HG02970 (cell line): ENCODE data around the gene ECI2.
"Not testable (repeated sequence)": the region's sequence is repeated elsewhere in the genome, so short reads cannot be mapped to it uniquely, and the experiment has no call there.

Experiments used
- ATAC-seq: cut with Tn5 transposase; IDR thresholded peaks from one replicate; pipeline ENCODE4 v1.9.1; 2021; ENCODE audit warnings: mild to moderate bottlenecking, moderate library complexity, moderate number of reproducible peaks; ENCODE audit not compliant: unreplicated experiment, low FRiP score

Gene ECI2

DNA sequence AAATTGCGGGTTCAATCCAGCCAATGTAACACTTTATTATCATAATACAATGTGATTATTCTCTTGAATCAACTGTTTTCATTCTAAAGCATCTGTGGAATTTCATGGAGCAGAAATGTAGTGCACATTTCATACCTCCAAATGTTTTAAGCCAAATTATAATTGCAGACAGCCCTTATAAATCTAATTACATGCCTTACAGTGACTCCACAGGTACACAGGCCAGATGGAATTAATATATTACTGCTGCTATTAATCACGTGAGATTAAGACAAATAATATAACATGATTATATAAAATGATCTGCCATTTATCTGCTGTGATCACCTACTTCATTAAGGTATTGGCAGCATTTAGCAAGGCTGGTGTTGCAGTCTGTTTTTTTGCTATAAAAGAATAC, 9.7 kb upstream of the ECI2 start:
- no peak for ATAC-seq

DNA sequence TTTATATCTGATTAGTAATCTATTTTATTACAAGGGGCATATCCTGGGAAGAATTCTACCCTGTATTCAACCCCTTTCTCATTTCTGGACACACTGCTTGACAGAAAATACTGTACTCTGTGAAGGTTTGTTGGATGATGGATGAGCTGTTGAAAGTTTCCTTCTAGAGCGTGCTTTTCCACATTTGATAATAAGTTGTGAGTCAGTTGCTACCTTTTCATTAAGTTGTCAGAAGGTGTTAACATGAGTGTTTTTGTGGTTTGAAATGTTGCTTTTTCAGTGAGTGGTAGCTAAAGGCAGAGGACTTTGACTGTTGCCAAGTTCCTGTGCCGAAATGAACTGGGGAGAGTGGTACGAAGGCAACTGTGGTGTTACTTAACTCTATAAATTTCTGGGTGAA, 3.9 kb upstream of the ECI2 start:
- no peak for ATAC-seq

DNA sequence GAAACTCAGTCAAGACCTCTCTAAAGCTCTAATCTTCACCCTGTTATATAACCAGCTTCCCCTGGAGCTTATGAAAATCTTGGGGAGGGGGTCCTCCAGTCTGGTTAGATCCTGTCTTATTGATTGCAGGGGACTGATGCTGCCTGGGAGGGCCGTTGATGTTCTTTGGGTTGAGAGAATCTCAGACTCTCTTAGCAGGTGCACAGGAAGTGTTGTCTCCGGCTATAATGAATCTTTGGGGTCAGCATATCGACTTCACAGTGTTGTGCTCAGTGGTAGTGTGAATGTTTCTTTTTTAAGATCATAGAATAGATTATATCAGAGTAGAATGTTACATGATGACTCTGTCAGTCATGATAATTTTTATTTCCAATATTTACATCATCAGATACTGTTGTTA, 2.8 kb upstream of the ECI2 start:
- ATAC-seq: no peak

DNA sequence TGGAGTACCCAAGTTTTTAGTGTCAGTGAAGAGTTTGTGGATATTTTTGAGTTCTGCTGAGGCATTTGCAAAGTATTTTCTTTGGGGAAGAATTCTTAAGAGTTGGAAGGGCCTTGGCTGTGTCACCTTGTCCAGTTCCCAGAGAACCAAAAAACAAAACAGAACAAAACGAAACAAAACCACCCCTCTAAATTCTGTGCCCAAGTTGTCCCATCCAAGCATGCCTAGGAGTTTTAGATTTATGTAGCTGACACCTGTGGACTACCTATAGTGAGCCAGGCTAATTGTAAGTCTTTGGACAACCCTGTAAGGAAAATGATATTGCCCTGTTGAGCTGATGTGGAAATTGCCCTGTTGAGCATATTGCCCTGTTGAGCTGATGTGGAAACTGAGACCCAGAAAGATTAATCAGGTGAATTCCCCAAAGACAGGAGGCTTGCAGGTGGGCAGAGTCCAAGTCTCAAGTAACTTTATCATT, 1.0 kb upstream of the ECI2 start:
- no peak for ATAC-seq

DNA sequence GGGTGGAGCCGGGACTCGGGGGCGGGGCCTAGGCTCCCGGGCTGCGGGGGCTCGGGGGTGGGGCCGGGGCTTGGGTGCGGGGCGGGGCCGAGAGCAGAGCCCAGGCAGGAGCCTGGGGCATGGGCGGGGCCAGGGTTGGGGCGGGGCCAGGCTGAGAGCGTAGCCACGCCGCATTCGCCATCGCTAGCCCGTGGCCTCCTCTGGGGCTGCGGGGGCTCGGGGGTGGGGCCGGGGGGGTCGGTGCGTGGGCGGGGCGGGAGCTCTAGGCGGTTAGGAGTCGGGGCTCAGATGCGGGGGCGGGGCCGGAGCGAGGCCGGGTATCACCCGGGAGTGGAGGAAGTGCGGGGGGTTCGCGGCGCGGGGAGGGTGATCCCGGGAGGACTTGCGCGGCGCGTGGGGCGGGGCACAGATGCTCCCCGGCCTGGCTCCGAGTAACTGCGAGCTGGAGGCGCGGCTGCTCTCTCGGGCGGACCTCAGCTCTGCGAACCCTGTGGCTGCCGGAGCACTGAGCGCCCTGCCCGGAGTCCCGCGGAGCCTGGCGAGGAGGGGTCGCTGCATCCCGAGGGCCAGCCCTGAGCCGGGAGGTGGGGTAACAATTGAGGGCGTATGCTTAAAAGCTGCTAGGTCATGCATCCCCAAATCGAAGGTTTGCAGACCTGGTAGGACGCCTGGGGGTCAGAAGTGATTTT, 434 bp upstream of the ECI2 start:
- peak; percentile 81 for ATAC-seq

DNA sequence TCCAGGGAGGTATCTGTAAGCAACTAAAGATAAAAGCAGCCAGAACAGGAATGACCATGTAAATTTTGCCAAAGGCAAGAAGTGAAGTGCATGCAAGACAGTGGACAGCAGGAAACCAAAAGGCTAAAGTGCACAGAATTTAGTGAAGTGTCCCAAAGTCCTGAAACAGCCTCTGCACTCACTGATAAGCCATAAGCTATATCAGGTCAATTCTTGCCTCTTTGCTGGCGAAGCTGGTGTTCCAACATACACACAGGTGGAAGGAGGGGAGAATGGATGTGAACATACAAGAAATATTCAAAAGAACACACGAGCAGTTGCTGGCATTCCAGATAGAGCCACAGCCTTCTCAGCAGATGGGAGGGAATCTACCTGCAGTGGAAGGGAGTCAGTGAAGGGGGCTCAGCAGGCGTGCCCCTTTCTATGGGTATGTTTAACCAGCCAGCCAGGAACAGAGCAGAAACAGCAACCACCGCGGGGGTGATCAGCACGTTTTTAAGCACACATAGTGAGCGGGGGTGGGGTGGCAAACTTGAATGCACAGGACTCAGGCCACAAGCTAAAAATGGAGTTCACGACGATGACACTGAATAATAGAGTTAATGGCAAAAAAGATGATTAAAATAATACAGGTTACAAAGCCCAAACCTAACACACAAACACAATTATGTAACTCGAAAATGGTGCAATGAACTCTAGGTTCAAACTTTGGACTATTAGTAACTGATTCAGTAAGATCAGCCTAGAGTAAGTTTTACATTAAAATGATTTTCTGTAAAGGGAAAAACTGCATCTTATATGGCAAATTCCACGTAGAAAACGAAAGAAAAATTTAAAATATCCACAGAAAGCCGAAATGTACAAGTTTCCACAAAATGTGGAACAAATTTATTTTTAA, 1.2 kb downstream of the ECI2 start:
- no peak for ATAC-seq

DNA sequence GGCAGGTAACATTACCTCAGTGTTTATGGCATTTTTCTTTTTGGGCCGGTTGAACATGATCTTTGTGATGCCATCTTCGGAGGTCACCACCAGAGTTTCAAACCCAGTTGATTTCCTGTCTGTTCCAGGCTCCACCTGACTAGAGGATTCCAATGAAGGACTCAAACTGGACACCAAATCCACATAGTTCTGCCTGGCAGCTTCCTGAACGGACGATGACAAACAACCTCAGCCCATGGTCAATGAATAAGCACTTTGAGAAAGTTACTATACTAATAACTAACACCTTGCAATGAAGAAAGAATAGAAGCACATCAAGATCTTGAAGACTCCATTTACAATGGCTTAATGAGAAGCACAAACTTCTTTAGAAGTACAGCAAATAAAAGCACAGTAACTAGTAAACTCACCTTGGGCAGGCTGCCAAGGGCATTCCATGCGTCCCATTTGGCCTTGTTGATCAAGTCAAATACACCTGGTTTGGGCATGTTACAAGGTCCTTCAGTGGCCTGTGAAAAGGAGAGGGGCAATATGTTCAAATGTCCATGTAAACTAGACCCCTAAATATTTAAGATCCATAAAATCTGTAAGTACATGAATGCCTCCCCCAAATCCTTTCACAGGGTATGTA, 4.9 kb downstream of the ECI2 start:
- no peak for ATAC-seq

DNA sequence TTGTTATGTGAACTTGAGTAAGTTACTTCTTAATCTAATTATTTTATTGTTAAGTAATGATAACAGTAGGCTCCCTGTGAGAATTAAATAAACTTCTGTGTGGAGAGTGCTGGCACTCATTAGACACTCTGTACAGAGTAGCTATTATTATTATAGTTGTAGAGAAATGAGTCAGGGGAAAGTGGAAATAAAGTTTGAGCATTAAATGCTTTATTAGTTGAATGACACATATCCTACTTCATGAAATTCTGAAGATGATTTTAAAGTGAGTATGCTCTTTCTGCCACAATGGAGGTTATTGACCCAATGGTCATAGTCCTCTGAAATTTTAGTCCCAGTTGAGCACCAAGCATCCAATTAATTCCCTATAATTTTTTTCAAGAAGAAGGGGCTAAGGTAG, 5.9 kb downstream of the ECI2 start:
- ATAC-seq: no peak

DNA sequence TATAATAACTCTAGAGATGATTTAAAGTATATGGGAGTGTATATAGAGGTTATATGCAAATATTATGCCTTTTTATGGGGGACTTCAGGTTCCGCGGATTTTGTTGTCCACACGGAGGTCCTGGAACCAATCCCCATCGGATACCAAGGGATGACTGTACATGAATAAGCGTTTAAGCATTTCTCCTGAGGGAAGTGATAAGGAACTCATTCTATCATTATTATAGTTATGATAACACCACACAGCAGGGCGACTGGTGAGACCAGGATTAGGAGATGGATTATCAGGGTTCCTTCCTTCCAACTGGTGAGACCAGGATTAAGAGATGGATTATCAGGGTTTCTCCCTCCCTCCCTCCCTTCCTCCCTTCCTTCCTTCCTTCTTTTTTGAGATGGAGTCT, 6.6 kb downstream of the ECI2 start:
- ATAC-seq: no peak

DNA sequence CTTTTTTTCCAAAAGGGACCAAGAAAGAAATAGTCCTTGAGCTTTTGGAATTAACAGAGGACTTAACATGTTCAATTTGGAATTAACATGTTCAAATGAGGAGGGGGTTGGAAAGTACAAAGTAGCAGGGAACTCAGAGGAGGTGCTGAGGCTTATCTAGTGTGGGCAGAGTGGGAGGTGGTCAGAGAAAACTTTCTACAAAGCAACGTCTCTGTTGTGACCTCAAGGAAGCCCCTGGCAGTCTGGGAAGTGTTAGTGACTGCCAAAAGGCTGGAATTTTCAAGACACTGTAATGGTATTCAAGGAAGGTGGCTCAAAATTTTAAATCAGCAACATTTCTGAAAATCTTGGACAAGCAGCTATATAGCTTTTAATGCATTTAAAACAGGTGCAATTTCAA, 7.3 kb downstream of the ECI2 start:
- ATAC-seq: no peak

DNA sequence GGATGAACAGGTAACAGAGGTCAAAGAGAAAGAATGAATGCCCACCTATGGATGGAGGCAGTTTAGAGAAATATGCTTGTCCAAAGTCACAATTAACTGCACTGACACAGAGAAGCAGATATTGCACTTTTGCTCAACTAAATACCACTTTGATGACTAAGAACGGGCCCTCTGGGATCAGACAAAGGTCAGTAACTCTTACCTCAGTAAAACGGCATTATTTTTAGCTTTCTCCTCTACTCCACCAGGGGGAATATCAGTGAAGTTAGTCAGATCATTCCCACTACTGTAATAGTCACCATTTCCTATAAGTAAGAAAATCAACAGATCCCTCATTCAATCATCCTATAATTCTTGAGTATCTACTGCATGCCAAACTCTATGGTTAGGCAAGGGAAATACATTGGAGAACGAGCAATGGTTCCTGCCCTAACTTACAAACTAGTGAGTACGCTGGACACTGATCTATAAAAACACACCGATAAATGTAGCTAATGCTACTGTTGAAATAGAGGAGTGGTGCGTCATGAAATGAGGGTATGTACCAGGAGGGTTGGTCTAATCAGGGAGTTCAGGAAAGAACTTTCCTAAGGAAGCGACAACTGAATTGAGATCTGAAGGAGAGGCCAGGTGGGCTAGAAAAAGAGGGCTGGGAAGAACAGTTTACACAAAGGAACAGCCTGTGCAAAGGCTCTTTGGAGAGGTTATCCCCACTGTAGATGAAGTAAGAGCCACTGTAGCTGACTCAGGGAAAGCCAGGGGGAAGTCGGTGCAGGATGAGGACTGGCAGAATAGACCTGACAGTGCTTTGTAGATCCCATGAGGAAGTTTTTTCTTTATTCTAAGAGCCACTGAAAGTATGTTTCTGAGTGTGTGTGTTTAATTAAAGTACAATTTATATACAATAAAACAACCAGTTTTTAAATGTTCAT, 9.2 kb downstream of the ECI2 start:
- ATAC-seq: no peak

DNA sequence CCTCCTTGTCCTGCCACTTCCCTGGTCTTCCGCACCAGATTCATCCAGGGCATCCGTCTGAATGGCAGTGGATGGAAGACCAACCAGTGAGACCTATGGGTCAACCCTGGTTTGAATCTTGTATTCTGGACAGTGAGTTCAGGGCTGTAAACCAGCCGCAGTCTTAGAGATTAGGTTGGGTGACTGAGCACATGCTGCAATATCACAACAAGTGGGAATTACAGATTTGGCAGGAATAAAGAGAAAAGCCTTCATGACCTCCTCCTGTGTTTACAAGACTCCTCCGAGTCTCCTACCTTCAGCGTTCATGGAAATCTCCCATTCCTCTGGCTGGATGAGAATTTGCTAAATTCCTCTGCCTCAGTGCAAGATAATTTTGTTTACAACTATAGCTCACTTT, 9.9 kb downstream of the ECI2 start:
- ATAC-seq: no peak

DNA sequence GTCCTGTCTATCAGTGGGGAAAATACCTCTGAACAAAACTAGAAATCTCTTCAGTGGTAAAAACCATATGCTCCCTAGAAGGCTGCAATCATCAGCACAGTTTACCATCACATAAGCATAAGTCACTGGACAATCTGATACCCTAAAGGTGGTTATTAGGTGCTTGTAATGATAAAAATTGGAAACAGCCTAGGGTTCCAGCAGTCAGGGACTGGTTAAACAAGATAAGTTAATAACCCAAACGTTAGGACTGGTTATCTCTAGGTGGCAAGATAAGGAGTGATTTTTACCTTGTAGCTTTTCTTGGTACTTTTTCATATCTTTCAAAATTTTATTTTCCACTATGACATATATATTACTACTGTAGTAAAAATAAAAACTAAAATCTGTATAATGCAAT, 11.0 kb downstream of the ECI2 start:
- ATAC-seq: no peak

DNA sequence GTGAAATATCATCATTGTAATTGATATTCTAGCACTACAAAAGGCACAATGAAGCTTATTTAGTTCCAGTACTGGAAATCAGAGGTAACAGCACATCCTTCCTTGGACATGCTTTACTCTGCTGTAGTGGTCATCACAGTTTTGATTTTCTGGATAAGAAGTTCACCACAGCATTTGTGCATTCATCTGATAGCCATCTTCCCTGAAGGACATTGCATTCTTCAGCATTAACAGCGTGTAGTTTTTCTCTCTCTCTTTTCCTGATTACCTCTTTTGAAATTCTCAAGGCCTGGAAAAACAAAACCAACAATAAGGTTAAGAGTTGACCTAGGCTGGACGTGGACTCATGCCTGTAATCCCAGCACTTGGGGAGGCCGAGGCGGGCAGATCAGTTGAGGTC, 19.6 kb downstream of the ECI2 start:
- ATAC-seq: no peak

DNA sequence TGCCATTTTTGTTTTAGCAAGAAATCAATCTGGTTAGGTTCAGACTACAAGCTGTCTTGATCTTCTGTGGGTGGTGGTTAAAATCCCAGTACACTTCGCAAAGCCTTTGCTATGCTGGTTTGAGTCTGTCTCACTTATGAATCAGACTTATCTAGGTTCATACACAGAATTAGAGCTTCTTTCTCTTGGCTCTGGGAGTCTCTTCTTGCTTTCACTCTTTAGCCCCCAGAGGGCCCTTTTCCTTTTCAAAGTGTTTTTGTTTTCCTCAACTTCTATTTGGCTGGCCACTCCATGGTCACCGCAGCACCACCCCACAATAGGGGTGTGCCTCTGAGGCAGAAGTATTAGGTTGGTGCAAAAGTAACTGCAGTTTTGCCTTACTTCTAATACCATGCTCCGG, 21.3 kb downstream of the ECI2 start:
- no peak for ATAC-seq

DNA sequence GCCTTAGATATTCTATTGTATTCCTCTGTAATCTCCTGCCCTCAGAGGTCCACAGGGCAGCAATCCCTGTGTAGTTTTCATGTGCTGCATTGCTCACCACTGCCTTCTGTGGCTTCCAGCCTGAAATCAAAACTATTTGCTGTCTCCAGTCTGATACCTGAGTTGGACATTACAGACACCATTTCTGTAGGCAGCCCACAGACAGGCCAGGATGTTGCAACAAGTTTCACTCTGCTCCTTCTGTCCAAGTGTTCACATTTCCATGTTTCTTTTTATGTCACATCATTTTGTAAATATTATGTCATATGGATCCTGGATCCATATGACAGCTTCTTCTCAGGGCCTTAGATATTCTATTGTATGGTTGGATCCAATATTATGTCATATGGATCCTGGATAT, 21.7 kb downstream of the ECI2 start:
- no peak for ATAC-seq

DNA sequence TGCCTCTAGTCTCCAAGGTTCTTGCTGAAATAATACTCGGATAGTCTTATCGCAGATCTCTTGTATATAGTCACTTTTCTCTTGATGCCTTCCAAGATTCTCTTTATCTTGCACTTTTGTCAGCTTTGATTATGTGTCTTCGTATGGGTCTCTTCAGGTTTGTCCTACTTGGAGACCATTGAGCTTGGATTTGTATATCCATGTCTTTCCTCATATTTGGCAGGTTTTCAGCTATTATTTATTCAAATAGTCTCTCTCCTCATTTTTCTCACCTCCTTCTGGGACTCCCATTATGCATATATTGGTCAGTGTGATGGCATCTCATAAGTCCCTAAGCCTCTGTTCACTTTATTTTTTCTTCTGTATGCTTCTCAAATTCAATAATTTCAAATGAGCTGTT, 23.0 kb downstream of the ECI2 start:
- ATAC-seq: no peak

DNA sequence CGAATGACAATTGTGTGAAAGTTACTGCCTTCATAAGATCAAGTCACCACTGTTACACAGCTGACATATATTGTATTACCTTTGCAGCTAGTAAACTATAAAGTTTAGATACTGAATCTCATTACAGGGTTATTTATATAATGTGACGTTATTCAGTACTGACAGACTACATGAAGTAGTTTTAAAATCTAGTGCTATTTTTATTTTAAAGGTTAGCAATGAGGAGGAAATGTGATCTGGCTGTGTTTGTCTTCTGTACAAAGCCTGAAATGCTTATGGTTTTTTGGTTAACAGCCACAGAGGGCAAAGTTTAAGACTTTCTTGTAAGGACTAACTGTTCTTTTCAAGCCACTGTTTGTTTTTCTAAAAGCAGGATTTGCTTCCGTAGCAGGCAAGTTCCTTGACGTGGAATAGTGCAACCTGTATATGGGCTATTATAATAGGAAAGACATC, 26.0 kb downstream of the ECI2 start:
- not testable (repeated sequence) for ATAC-seq

DNA sequence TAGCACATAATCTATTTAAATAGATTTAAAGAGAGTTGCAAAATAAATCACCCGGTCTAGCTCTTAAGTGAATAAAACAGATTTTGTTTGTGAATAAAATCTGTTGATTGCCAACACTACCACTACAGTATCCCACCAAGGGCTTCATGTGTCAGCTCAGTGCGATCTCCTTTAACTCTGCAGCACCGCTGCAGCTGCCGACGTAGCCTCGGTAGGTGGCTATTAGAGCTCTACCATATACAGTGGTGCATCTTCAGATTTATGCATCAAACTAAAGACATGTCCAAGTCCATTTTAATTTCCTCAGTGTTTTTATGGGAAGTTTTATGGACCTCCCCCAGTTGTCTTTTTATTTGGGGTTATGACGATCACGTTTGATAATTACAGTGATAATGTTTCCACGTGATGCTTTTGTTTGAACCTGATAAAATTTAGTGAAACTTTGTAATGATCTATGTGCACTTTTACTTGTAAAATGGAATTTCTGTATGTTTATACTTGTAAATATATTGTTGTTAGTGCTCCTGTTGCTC, 26.7 kb downstream of the ECI2 start:
- no peak for ATAC-seq

DNA sequence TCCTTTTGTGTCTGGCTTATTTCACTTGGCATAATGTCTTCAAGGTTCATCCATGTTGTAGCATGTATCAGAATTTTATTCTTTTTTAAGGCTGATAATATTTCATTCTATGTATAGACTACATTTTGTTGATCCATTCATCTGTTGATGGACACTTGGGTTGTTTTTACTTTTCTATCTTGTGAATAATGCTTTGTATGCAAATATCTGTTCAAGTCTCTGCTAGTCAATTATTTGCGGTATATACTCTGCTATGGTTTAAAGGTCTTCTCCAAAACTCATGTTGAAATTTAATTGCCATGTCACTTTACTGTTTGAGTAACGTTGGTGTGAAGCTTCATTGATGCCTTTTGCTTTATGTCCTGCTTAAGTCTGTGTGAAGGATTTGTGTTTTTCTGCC, 27.5 kb downstream of the ECI2 start:
- no peak for ATAC-seq
